ENCODE data around the gene THEMIS2. TPM values are rescaled to one million over a fixed set of nuclear protein-coding genes. Genes with fewer than 3 reads are reported as not detected.

The THEMIS2 gene
- total and polyA plus RNA-seq, 2 of the 8 experiments (the other 6 are each of a cell fraction or from before 2014, with no cell fraction given) = 12.4 to 28.0 TPM

DNA sequence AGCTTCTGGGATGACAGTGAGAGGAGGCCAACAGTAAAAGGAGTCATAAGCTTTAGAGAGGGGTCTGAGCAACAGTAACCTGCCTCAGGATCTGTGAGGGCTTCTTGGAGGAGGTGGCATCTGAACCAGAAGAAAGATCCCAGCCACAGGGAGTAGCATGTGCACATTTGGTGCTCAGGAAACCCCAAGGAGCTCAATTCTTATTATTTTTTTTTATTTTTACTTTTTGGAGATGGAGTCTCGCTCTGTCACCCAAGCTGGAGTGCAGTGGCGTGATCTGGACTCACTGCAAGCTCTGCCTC lies 4.7 kb downstream of the THEMIS2 start:
- DNase-seq (ENCODE audit: low read depth in 1 of 2, low spot score in 2 of 2) (no peak), FAIRE-seq (no peak)
- Histone ChIP-seq H3K4ac (replicated peaks; ENCODE audit: insufficient read length, low read depth, low read length) (no peak overlapping the region), H3K9me3 (ENCODE audit: insufficient read depth in 2 of 2, low read depth in 1 of 2, low read length in 1 of 2) (no peaks in the 10 kb centered on the region), H2BK5ac (ENCODE audit: low read depth, low read length) (no peak overlapping the region), H3K27me3 (replicated peaks in 1 of 4; ENCODE audit: control insufficient read depth in 3 of 4, extremely low read depth in 1 of 4, insufficient read depth in 3 of 4, low read length in 3 of 4) (peaks cover 0 to 6% (median 2%) of the 10 kb centered on the region in 4 experiments; a peak in 4 of 7 replicates), H2BK12ac (ENCODE audit: low read depth, low read length) (no peak overlapping the region), H3K9ac (replicated peaks in 1 of 4; ENCODE audit: extremely low read depth in 1 of 4, low read depth in 3 of 4, low read length in 3 of 4) (no peak overlapping the region), H3K36me3 (ENCODE audit: control insufficient read depth in 2 of 4, insufficient read depth in 4 of 4, low read length in 3 of 4) (no peaks in the 10 kb centered on the region; a peak in 1 of 8 replicates), H2BK120ac (replicated peaks; ENCODE audit: low read depth, low read length) (no peak overlapping the region), H2AK5ac (ENCODE audit: low read depth, low read length) (no peak overlapping the region), H3K4me2 (ENCODE audit: insufficient read depth in 1 of 2, low read depth in 2 of 2, low read length in 2 of 2) (no peak overlapping the region), H3K27ac (ENCODE audit: low read depth, low read length) (no peak overlapping the region), H3K56ac (replicated peaks; ENCODE audit: insufficient read length, low read depth, low read length) (no peak overlapping the region), H4K8ac (ENCODE audit: extremely low read depth, insufficient read depth, low read length) (no peak overlapping the region), H3K79me1 (ENCODE audit: low read depth, low read length) (no peaks in the 10 kb centered on the region), H2BK15ac (ENCODE audit: low read length) (no peak overlapping the region), H3K23ac (ENCODE audit: insufficient read length) (no peak overlapping the region), H3K18ac (ENCODE audit: extremely low read depth, low read length) (no peak overlapping the region), H4K5ac (ENCODE audit: insufficient read length, low read depth, low read length) (no peak overlapping the region), H4K20me1 (replicated peaks in 1 of 2; ENCODE audit: control insufficient read depth in 1 of 2, insufficient read depth in 2 of 2, low read length in 2 of 2) (no peaks in the 10 kb centered on the region), H3K23me2 (ENCODE audit: low read depth, low read length) (peaks cover 9% of the 10 kb centered on the region; the same call in 1 of the 2 replicates), H3K79me2 (ENCODE audit: control insufficient read depth in 1 of 2, insufficient read depth in 2 of 2, low read length in 2 of 2) (no peaks in the 10 kb centered on the region), H2BK20ac (ENCODE audit: low read length) (no peak overlapping the region), H3K4me1 (replicated peaks in 1 of 4; ENCODE audit: control insufficient read depth in 3 of 4, insufficient read depth in 4 of 4, low read length in 3 of 4) (peaks cover 0 to 11% (median 5%) of the 10 kb centered on the region in 4 experiments; a peak in 6 of 7 replicates), H2AFZ (ENCODE audit: low read length) (no peak overlapping the region), H4K91ac (replicated peaks; ENCODE audit: insufficient read length, low read length) (no peak overlapping the region), H3K14ac (ENCODE audit: insufficient read length) (no peak overlapping the region), H3K4me3 (ENCODE audit: extremely low read depth in 1 of 4, insufficient read depth in 2 of 4, low read depth in 3 of 4, low read length in 4 of 4) (no peak overlapping the region)
- ChIA-PET POLR2A (ENCODE audit: partially characterized antibody) (interaction anchor here (0.7 to 1.7 kb wide), 5 partner anchors 9 to 30 kb away, joined by 3 to 6 read pairs (median 5); no protein-coding TSS in a partner anchor), CTCF (ENCODE audit: partially characterized antibody) (interaction anchor here (0.5 to 2.8 kb wide), 7 partner anchors 10 to 1032 kb away, joined by 3 to 9 read pairs (median 3); no protein-coding TSS in a partner anchor)
- no peak for TF ChIP-seq KDM5A (IDR thresholded peaks at IDR 0.05; ENCODE audit: low read length)
- TF ChIP-seq, protein P1, sequence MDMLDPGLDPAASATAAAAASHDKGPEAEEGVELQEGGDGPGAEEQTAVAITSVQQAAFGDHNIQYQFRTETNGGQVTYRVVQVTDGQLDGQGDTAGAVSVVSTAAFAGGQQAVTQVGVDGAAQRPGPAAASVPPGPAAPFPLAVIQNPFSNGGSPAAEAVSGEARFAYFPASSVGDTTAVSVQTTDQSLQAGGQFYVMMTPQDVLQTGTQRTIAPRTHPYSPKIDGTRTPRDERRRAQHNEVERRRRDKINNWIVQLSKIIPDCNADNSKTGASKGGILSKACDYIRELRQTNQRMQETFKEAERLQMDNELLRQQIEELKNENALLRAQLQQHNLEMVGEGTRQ (IDR thresholded peaks at IDR 0.05; ENCODE audit: low read length) = no peak
- no peak for TF ChIP-seq TCF12 (IDR thresholded peaks at IDR 0.05; ENCODE audit: low read depth, low read length)
- WGBS, 2 experiments (ENCODE audit: extremely low coverage in 1 of 2, insufficient coverage in 1 of 2, insufficient read length in 1 of 2, insufficient replicate concordance in 2 of 2, low coverage in 1 of 2, low lambda C conversion rate in 2 of 2, missing lambda C conversion rate in 1 of 2) = 87% methylated on average over 2 of the region's 2 CpGs; no CpG with 5 or more reads in 1 of the 2 experiments
